Activated CD8-positive, alpha-beta memory T cell treated with anti-CD3 and anti-CD28 coated beads, Interleukin-2, amount 50 U/mL, for 1 hour (primary cell): ENCODE measurements around the gene POLR2L.
A peak's percentile ranks its signal among the peaks of the same experiment; 100 is the strongest.

ENCODE experiments used
- DNase-seq: peaks from one replicate; pipeline ENCODE4 v3.0.0-alpha.2; 2020; ENCODE audit errors: extremely low read depth

The POLR2L gene

GRCh38 chr11:854601-855329 lies 12.4 kb upstream of the POLR2L start:
- DNase-seq = no peak

GRCh38 chr11:853682-854448 lies 11.5 kb upstream of the POLR2L start:
- no peak for DNase-seq

- DNase-seq = no peak
Measured at GRCh38 chr11:852762-853161, 10.4 kb upstream of the POLR2L start.

GRCh38 chr11:850775-851763 lies 8.7 kb upstream of the POLR2L start:
- DNase-seq = no peak

- DNase-seq = no peak
Measured at GRCh38 chr11:849951-850774, 7.8 kb upstream of the POLR2L start.

- DNase-seq = no peak
Measured at GRCh38 chr11:849104-849824, 6.9 kb upstream of the POLR2L start.

GRCh38 chr11:848380-848931 lies 6.1 kb upstream of the POLR2L start:
- DNase-seq = peak; percentile 25

- no peak for DNase-seq
Measured at GRCh38 chr11:847876-848275, 5.5 kb upstream of the POLR2L start.

- DNase-seq = no peak
Measured at GRCh38 chr11:846496-847098, 4.3 kb upstream of the POLR2L start.

GRCh38 chr11:845872-846495 lies 3.7 kb upstream of the POLR2L start:
- DNase-seq = no peak

GRCh38 chr11:844693-845644 lies 2.6 kb upstream of the POLR2L start:
- DNase-seq = no peak

GRCh38 chr11:843818-844692 lies 1.7 kb upstream of the POLR2L start:
- DNase-seq = no peak

GRCh38 chr11:843086-843734 lies 881 bp upstream of the POLR2L start:
- no peak for DNase-seq

- no peak for DNase-seq
Measured at GRCh38 chr11:841981-842369, 354 bp downstream of the POLR2L start.

- DNase-seq = no peak
Measured at GRCh38 chr11:839875-840617, 2.3 kb downstream of the POLR2L start.

- no peak for DNase-seq
Measured at GRCh38 chr11:839280-839623, 3.1 kb downstream of the POLR2L start.
